PC-3 (cell line): ENCODE data around the gene SUMO4. TPM values are rescaled to one million over a fixed set of nuclear protein-coding genes. Genes with fewer than 3 reads are reported as not detected.
"Not testable (repeated sequence)": the region's sequence is repeated elsewhere in the genome, so short reads cannot be mapped to it uniquely, and the experiment has no call there.

Source experiments
- ATAC-seq: fragments of 200-7000 bp; cut with Tn5 transposase; 2 replicates; pipeline ENCODE4 v1.9.1; 2020; ENCODE audit warnings: mild to moderate bottlenecking, moderate library complexity
- BruUV-seq: library from RNA; stranded (reverse); fragments of 400-500 nt; replicated peaks from 2 replicates; lab custom pipeline; 2021; lab: Mats Ljungman, UMichigan
- CTCF ChIA-PET: fragments of 300-600 bp; sonication (Branson Sonifier 250); formaldehyde crosslinking; loops from one replicate; lab custom pipeline; 2022; ENCODE audit warnings: antibody characterized with exemption; lab: Charles Lee
- POLR2A ChIA-PET: fragments of 300-600 bp; sonication (Branson Sonifier 250); formaldehyde crosslinking; loops from one replicate; lab custom pipeline; 2022; ENCODE audit warnings: antibody characterized with exemption; ENCODE audit not compliant: unreplicated experiment; lab: Charles Lee
- DNase-seq: peaks from one replicate; pipeline ENCODE4 v3.0.0-alpha.2; 2015
- H2AFZ ChIP-seq: fragments of 300-600 bp; sonication (generic); 2 replicates; pipeline ENCODE4 v1.6.0; 2016; ENCODE audit warnings: antibody characterized with exemption, low read length
- H3F3A ChIP-seq: fragments of 300-600 bp; sonication (generic); one replicate; pipeline ENCODE4 v1.6.0; 2017; ENCODE audit warnings: antibody characterized with exemption, low read length, control low read depth, mild to moderate bottlenecking; ENCODE audit not compliant: unreplicated experiment
- H3K27ac ChIP-seq: fragments of 300-600 bp; sonication (generic); 2 replicates; pipeline ENCODE4 v1.5.1; 2016; ENCODE audit warnings: mild to moderate bottlenecking, low read length
- H3K27me3 ChIP-seq: fragments of 300-600 bp; sonication (generic); 2 replicates; pipeline ENCODE4 v1.6.1; 2016; ENCODE audit warnings: low read length, mixed read lengths
- H3K36me3 ChIP-seq: fragments of 300-600 bp; sonication (generic); 2 replicates; pipeline ENCODE4 v1.6.1; 2016; ENCODE audit warnings: low read depth, mixed run types, low read length, mixed read lengths
- H3K4me1 ChIP-seq: fragments of 300-600 bp; sonication (generic); 2 replicates; pipeline ENCODE4 v1.5.1; 2016; ENCODE audit warnings: low read length; ENCODE audit not compliant: insufficient read depth
- H3K4me2 ChIP-seq: fragments of 300-600 bp; sonication (generic); 2 replicates; pipeline ENCODE4 v1.6.0; 2016; ENCODE audit warnings: low read length
- H3K4me3 ChIP-seq: fragments of 300-600 bp; sonication (generic); 2 replicates; pipeline ENCODE4 v1.5.1; 2016; ENCODE audit warnings: mild to moderate bottlenecking, low read length, mixed read lengths
- H3K79me2 ChIP-seq: fragments of 300-600 bp; sonication (generic); 2 replicates; pipeline ENCODE4 v1.6.1; 2017; ENCODE audit warnings: low read length, mixed read lengths
- H3K9ac ChIP-seq: fragments of 300-600 bp; sonication (generic); 2 replicates; pipeline ENCODE4 v1.6.0; 2016; ENCODE audit warnings: mild to moderate bottlenecking, low read length
- H3K9me2 ChIP-seq: fragments of 300-600 bp; sonication (generic); replicated peaks from 2 replicates; pipeline ENCODE4 v1.6.1; 2016; ENCODE audit warnings: mixed run types, low read length, mixed read lengths
- H3K9me3 ChIP-seq: fragments of 300-600 bp; sonication (generic); 2 replicates; pipeline ENCODE4 v1.6.1; 2016; ENCODE audit warnings: low read length, mixed read lengths
- H4K20me1 ChIP-seq: fragments of 300-600 bp; sonication (generic); 2 replicates; pipeline ENCODE4 v1.6.1; 2016; ENCODE audit warnings: low read length, mixed read lengths
- CTCF ChIP-seq: fragments of 300-600 bp; sonication (generic); conservative IDR thresholded peaks from 2 replicates; pipeline ENCODE4 v1.5.1; 2017; ENCODE audit warnings: antibody characterized with exemption, low read depth, mild to moderate bottlenecking, low read length
- EZH2 ChIP-seq: fragments of 300-600 bp; sonication (generic); IDR thresholded peaks from one replicate; pipeline ENCODE4 v1.6.1; 2017; ENCODE audit warnings: antibody characterized with exemption, mild to moderate bottlenecking, low read length; ENCODE audit not compliant: unreplicated experiment
- EZH2phosphoT487 ChIP-seq: fragments of 300-600 bp; sonication (generic); IDR thresholded peaks from 2 replicates; pipeline ENCODE4 v1.6.1; 2018; ENCODE audit warnings: mild to moderate bottlenecking, antibody characterized with exemption, low read length, borderline replicate concordance
- intact Hi-C: fragments of 100-400 bp; cut with micrococcal nuclease; formaldehyde crosslinking; loops from 2 replicates; pipeline ENCODE4 v1.9.0; 2023
- total RNA-seq: library from RNA; depleted of rRNA; stranded (reverse); fragments of >200 nt; gene quantifications from 2 replicates; pipeline ENCODE4 v1.2.3, GENCODE V29; 2014

Gene SUMO4
- total RNA-seq, 1 experiment from 2014 or later: 0.69 TPM

GRCh38 chr6:149443411-149444181, 43.5 kb downstream of the SUMO4 start:
- TF ChIP-seq EZH2 (no peak), CTCF (no peak), EZH2phosphoT487 (no peak)
- Histone ChIP-seq H3K9ac (no peak overlapping the region), H4K20me1 (no peaks in the 10 kb centered on the region), H3F3A (no peaks in the 10 kb centered on the region), H3K27me3 (no peaks in the 10 kb centered on the region), H3K79me2 (no peaks in the 10 kb centered on the region), H3K4me3 (no peak overlapping the region), H2AFZ (no peak overlapping the region), H3K9me2 (no peaks in the 10 kb centered on the region), H3K27ac (no peak overlapping the region), H3K4me2 (no peak overlapping the region), H3K4me1 (peaks cover 14% of the 10 kb centered on the region; the same call in 1 of the 2 replicates), H3K36me3 (no peaks in the 10 kb centered on the region), H3K9me3 (no peaks in the 10 kb centered on the region)
- intact Hi-C loops: no loop called here
- no peak for ATAC-seq
- no peak for DNase-seq
- ChIA-PET POLR2A (no interaction called here), CTCF (no interaction called here)
- BruUV-seq: no TSS peak

GRCh38 chr6:149444360-149445094, 44.5 kb downstream of the SUMO4 start:
- H3K9ac ChIP-seq, POLR2A ChIA-PET, H3K27me3 ChIP-seq, H3K9me2 ChIP-seq, H3K27ac ChIP-seq, H3F3A ChIP-seq, H3K4me2 ChIP-seq, H3K9me3 ChIP-seq, H3K79me2 ChIP-seq, H3K36me3 ChIP-seq, H4K20me1 ChIP-seq, intact Hi-C loops, H2AFZ ChIP-seq, H3K4me3 ChIP-seq, BruUV-seq, CTCF ChIA-PET, DNase-seq, ATAC-seq: not testable (repeated sequence)
- peaks cover 10% of the 10 kb centered on the region; the same call in 1 of the 2 replicates for H3K4me1 ChIP-seq

- CTCF ChIA-PET: no interaction called here
These were observed 45.0 kb downstream of the SUMO4 start for GRCh38 chr6:149445095-149445466.

More at GRCh38 chr6:149445095-149445466, 45.0 kb downstream of the SUMO4 start:
- DNase-seq (no peak), ATAC-seq (no peak)
- TF ChIP-seq CTCF: no peak
- no peak for TF ChIP-seq EZH2phosphoT487
- TF ChIP-seq EZH2: no peak
- Histone ChIP-seq H3F3A (no peaks in the 10 kb centered on the region), H3K36me3 (no peaks in the 10 kb centered on the region), H3K4me3 (no peak overlapping the region), H3K4me1 (0 out of 2 replicates have a peak, but pooled peaks cover 5% of the 10 kb centered on the region), H3K4me2 (no peak overlapping the region), H3K27ac (no peak overlapping the region), H2AFZ (no peak overlapping the region), H4K20me1 (no peaks in the 10 kb centered on the region), H3K9me2 (no peaks in the 10 kb centered on the region), H3K9me3 (no peaks in the 10 kb centered on the region), H3K9ac (no peak overlapping the region), H3K27me3 (no peaks in the 10 kb centered on the region), H3K79me2 (no peaks in the 10 kb centered on the region)
- intact Hi-C loops: no loop called here
- POLR2A ChIA-PET: no interaction called here
- no TSS peak for BruUV-seq
